Endothelial cell of umbilical vein (primary cell): ENCODE measurements around the gene TMEM144. TPM values are rescaled to one million over a fixed set of nuclear protein-coding genes. Genes with fewer than 3 reads are reported as not detected.

Experiments
- BruUV-seq: library from RNA; stranded (reverse); fragments of 400-500 nt; replicated peaks from 2 replicates; lab custom pipeline; 2021; lab: Mats Ljungman, UMichigan
- CTCF ChIA-PET: fragments of 300-600, 350-600 bp; sonication (Branson Sonifier 250); formaldehyde crosslinking; loops from one replicate; lab custom pipeline; 2021; ENCODE audit warnings: antibody characterized with exemption, inconsistent platforms; lab: Charles Lee
- POLR2A ChIA-PET: fragments of 300-600, 350-600 bp; sonication (Branson Sonifier 250); formaldehyde crosslinking; loops from one replicate; lab custom pipeline; 2021; ENCODE audit warnings: antibody characterized with exemption, inconsistent platforms; lab: Charles Lee
- DNase-seq: peaks from one replicate; pipeline ENCODE4 v3.0.0-alpha.2; 2011; ENCODE audit warnings: low read depth, low spot score
- FAIRE-seq: peaks from 2 replicates; lab custom pipeline; 2011; peaks lifted over from hg19 to GRCh38; lab: Jason Lieb, UNC
- H2AFZ ChIP-seq: 2 replicates; pipeline ENCODE4 v1.6.0; 2012; ENCODE audit warnings: low read depth, low read length, control low read depth, inconsistent platforms
- H3K27ac ChIP-seq: 2 replicates; pipeline ENCODE4 v1.5.1; 2011; ENCODE audit warnings: low read depth, mild to moderate bottlenecking, control low read depth, low read length, moderate library complexity; ENCODE audit not compliant: insufficient read depth
- H3K27me3 ChIP-seq, 2 experiments: 2 replicates each; pipeline versions ENCODE4 v1.6.0 to v1.6.1; 2011; ENCODE audit warnings: low read length in 2 of 2, mixed read lengths in 1 of 2; ENCODE audit not compliant: control insufficient read depth in 2 of 2, insufficient read depth in 2 of 2
- H3K36me3 ChIP-seq, 2 experiments: 2 replicates in 1 of 2; 3 replicates in 1 of 2; pipeline ENCODE4 v1.5.1; 2011; ENCODE audit warnings: low read length in 2 of 2, mild to moderate bottlenecking in 1 of 2, moderate library complexity in 1 of 2; ENCODE audit not compliant: control insufficient read depth in 2 of 2, insufficient read depth in 2 of 2; ENCODE audit errors: extremely low read depth in 1 of 2
- H3K4me1 ChIP-seq: 3 replicates; pipeline ENCODE4 v1.5.1; 2011; ENCODE audit warnings: mild to moderate bottlenecking, low read length; ENCODE audit not compliant: control insufficient read depth, insufficient read depth; ENCODE audit errors: extremely low read depth
- H3K4me2 ChIP-seq: 2 replicates; pipeline ENCODE4 v1.6.1; 2011; ENCODE audit warnings: low read length, control low read depth, mixed read lengths; ENCODE audit not compliant: insufficient read depth
- H3K4me3 ChIP-seq, 3 experiments: fragments of 200-600 bp in 1 of 3; sonication (generic), shearing (Covaris generic) in 1 of 3; replicated peaks in 1 of 3; 2 replicates each; pipeline ENCODE4 v1.5.1; 2011 to 2016; ENCODE audit warnings: control low read depth in 3 of 3, low read length in 3 of 3, mild to moderate bottlenecking in 2 of 3, inconsistent platforms in 1 of 3, low read depth in 1 of 3, moderate library complexity in 1 of 3; ENCODE audit not compliant: insufficient read depth in 1 of 3
- H3K79me2 ChIP-seq: 2 replicates; pipeline ENCODE4 v1.6.0; 2012; ENCODE audit warnings: low read length, inconsistent platforms; ENCODE audit not compliant: control insufficient read depth, insufficient read depth
- H3K9ac ChIP-seq: replicated peaks from 2 replicates; pipeline ENCODE3; 2011; ENCODE audit warnings: low read length, control low read depth; ENCODE audit not compliant: insufficient read depth; ENCODE audit errors: extremely low read depth
- H3K9me1 ChIP-seq: replicated peaks from 3 replicates; pipeline ENCODE4 v1.6.0; 2011; ENCODE audit warnings: mild to moderate bottlenecking, low read length; ENCODE audit not compliant: control insufficient read depth, insufficient read depth; ENCODE audit errors: extremely low read depth
- H3K9me3 ChIP-seq: replicated peaks from 2 replicates; pipeline ENCODE4 v1.5.1; 2012; ENCODE audit warnings: low read length, inconsistent platforms; ENCODE audit not compliant: control insufficient read depth, insufficient read depth
- H4K20me1 ChIP-seq: replicated peaks from 2 replicates; pipeline ENCODE3; 2011; ENCODE audit warnings: mild to moderate bottlenecking, low read length; ENCODE audit not compliant: control insufficient read depth, insufficient read depth; ENCODE audit errors: extremely low read depth
- CTCF ChIP-seq, 2 donors: IDR thresholded peaks; 1 replicate in 1 of 2; 2 replicates in 1 of 2; pipeline ENCODE4 v1.5.1; 2011; ENCODE audit warnings: low read length in 2 of 2, mild to moderate bottlenecking in 2 of 2, moderate library complexity in 2 of 2, control low read depth in 1 of 2, inconsistent platforms in 1 of 2, low read depth in 1 of 2; ENCODE audit not compliant: insufficient read depth in 1 of 2; ENCODE audit errors: extremely low read depth in 1 of 2
- EZH2 ChIP-seq: IDR thresholded peaks from 2 replicates; pipeline ENCODE4 v1.6.1; 2012; ENCODE audit warnings: borderline replicate concordance, low read depth, mild to moderate bottlenecking, moderate library complexity, low read length, inconsistent platforms; ENCODE audit not compliant: severe bottlenecking
- FOS ChIP-seq: IDR thresholded peaks from 2 replicates; pipeline ENCODE4 v1.6.1; 2011; ENCODE audit warnings: mild to moderate bottlenecking, low read length, moderate library complexity, borderline replicate concordance; ENCODE audit not compliant: insufficient read depth
- GATA2 ChIP-seq: IDR thresholded peaks from 2 replicates; pipeline ENCODE4 v1.7.0; 2011; ENCODE audit warnings: low read depth, mild to moderate bottlenecking, moderate library complexity, mixed read lengths, low read length; ENCODE audit not compliant: insufficient read length, insufficient read depth
- JUN ChIP-seq: IDR thresholded peaks from 2 replicates; pipeline ENCODE4 v1.6.1; 2011; ENCODE audit warnings: borderline replicate concordance, low read depth; ENCODE audit not compliant: insufficient read length, insufficient read depth
- MAX ChIP-seq: IDR thresholded peaks from 2 replicates; pipeline ENCODE4 v1.6.1; 2011; ENCODE audit not compliant: insufficient read depth, insufficient read length
- MYC ChIP-seq: IDR thresholded peaks from one replicate; pipeline ENCODE4 v1.6.1; 2011; ENCODE audit warnings: mild to moderate bottlenecking, low read depth, low read length
- POLR2A ChIP-seq: IDR thresholded peaks from 2 replicates; pipeline ENCODE4 v1.6.1; 2012; ENCODE audit warnings: low read depth, mild to moderate bottlenecking, control low read depth, low read length
- POLR2AphosphoS5 ChIP-seq: IDR thresholded peaks from 2 replicates; pipeline ENCODE4 v1.6.1; 2012; ENCODE audit warnings: low read depth, mild to moderate bottlenecking, control low read depth, low read length, moderate library complexity; ENCODE audit not compliant: insufficient read depth
- dilution Hi-C: fragments of 300-500 bp; cut with MboI; formaldehyde crosslinking; loops from one replicate; pipeline ENCODE4 v1.15.0; 2019; ENCODE audit warnings: low sequenced_read_pairs; ENCODE audit not compliant: extremely low pct_ligation_motif_present
- intact Hi-C: fragments of 100-400 bp; cut with micrococcal nuclease; formaldehyde crosslinking; loops from one replicate; pipeline ENCODE4 v1.10.0; 2022
- polyA plus RNA-seq, 4 experiments: library from polyadenylated mRNA; depleted of rRNA in 3 of 4; stranded (reverse) in 3 of 4; unstranded in 1 of 4; fragments of >200 nt; gene quantifications; 2 replicates each; pipeline versions ENCODE4 v1.2.1 to v1.2.3, GENCODE V29; 2011 to 2012; ENCODE audit warnings: missing spikeins in 1 of 4
- total RNA-seq: library from RNA; stranded (reverse); gene quantifications from 2 replicates; pipeline ENCODE4 v1.2.3, GENCODE V29; 2021

The TMEM144 gene
- total and polyA plus RNA-seq, 2 donors (not counting 3 experiments of a cell fraction or from before 2014, with no cell fraction given): 10.5 to 23.0 TPM

GRCh38 chr4:158239196-158239595, 28.9 kb downstream of the TMEM144 start:
- FAIRE-seq (no peak), DNase-seq (no peak)
- no TSS peak for BruUV-seq
- POLR2A ChIA-PET: no interaction called here
- CTCF ChIA-PET: no interaction called here
- Histone ChIP-seq H3K4me3 (no peak overlapping the region), H3K9ac (no peak overlapping the region), H2AFZ (no peak overlapping the region), H3K27ac (no peak overlapping the region), H3K36me3 (peaks cover 0 to 6% of the 10 kb centered on the region in 2 experiments), H3K4me1 (no peaks in the 10 kb centered on the region), H3K27me3 (no peaks in the 10 kb centered on the region), H3K4me2 (no peak overlapping the region), H3K9me3 (no peaks in the 10 kb centered on the region), H4K20me1 (no peaks in the 10 kb centered on the region), H3K9me1 (no peaks in the 10 kb centered on the region), H3K79me2 (no peaks in the 10 kb centered on the region)
- dilution Hi-C loops (no loop called here), intact Hi-C loops (no loop called here)
- TF ChIP-seq MYC: no peak
- no peak for TF ChIP-seq GATA2
- TF ChIP-seq MAX: no peak
- no peak for TF ChIP-seq JUN
- TF ChIP-seq POLR2A: no peak
- no peak for TF ChIP-seq CTCF (IDR thresholded peaks at IDR 0.05; ENCODE audit: extremely low read depth in 1 of 2, insufficient read depth in 1 of 2, low read depth in 1 of 2, low read length in 2 of 2)
- no peak for TF ChIP-seq EZH2
- TF ChIP-seq POLR2AphosphoS5: no peak
- TF ChIP-seq FOS: no peak
